ENCODE data around the gene DMRTB1.

- TF ChIP-seq POLR2AphosphoS5 (IDR thresholded peaks at IDR 0.05; ENCODE audit: low read depth, low read length), result no peak
- TF ChIP-seq SIN3A (IDR thresholded peaks at IDR 0.05; ENCODE audit: borderline replicate concordance, insufficient read depth, low read depth, low read length), result no peak
- no peak; the same call in 1 of the 2 replicates for TF ChIP-seq CTCF (IDR thresholded peaks at IDR 0.05)
- TF ChIP-seq, protein P1, sequence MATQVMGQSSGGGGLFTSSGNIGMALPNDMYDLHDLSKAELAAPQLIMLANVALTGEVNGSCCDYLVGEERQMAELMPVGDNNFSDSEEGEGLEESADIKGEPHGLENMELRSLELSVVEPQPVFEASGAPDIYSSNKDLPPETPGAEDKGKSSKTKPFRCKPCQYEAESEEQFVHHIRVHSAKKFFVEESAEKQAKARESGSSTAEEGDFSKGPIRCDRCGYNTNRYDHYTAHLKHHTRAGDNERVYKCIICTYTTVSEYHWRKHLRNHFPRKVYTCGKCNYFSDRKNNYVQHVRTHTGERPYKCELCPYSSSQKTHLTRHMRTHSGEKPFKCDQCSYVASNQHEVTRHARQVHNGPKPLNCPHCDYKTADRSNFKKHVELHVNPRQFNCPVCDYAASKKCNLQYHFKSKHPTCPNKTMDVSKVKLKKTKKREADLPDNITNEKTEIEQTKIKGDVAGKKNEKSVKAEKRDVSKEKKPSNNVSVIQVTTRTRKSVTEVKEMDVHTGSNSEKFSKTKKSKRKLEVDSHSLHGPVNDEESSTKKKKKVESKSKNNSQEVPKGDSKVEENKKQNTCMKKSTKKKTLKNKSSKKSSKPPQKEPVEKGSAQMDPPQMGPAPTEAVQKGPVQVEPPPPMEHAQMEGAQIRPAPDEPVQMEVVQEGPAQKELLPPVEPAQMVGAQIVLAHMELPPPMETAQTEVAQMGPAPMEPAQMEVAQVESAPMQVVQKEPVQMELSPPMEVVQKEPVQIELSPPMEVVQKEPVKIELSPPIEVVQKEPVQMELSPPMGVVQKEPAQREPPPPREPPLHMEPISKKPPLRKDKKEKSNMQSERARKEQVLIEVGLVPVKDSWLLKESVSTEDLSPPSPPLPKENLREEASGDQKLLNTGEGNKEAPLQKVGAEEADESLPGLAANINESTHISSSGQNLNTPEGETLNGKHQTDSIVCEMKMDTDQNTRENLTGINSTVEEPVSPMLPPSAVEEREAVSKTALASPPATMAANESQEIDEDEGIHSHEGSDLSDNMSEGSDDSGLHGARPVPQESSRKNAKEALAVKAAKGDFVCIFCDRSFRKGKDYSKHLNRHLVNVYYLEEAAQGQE (IDR thresholded peaks at IDR 0.05; ENCODE audit: insufficient read depth in 1 of 2, low read depth in 2 of 2, low read length in 1 of 2), result no peak
Observed at GRCh38 chr1:53480678-53481077, 21.5 kb downstream of the DMRTB1 start.
